ENCODE data around the gene MRI1. TPM values are rescaled to one million over a fixed set of nuclear protein-coding genes. Genes with fewer than 3 reads are reported as not detected.
"Not testable (repeated sequence)": the region's sequence is repeated elsewhere in the genome, so short reads cannot be mapped to it uniquely, and the experiment has no call there.

Gene MRI1
- polyA plus RNA-seq, 2 of the 4 experiments (the other 2 are of a cell fraction), result 12.6 to 16.2 TPM

DNA sequence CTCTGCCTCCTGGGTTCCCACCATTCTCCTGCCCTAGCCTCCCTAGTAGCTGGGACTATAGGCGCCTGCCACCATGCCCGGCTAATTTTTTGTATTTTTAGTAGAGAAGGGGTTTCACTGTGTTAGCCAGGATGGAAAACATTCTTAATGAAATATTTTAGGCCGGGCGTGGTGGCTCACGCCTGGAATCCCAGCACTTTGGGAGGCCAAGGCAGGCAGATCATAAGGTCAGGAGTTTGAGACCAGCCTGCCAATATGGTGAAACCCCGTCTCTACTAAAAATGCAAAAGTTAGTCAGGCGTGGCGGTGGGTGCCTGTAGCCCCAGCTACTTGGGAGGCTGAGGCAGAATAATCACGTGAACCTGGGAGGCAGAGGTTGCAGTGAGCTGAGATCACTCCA lies 29.0 kb downstream of the MRI1 start:
- H3K4me1 ChIP-seq, result peaks cover 24% of the 10 kb centered on the region
- H3K4me2 ChIP-seq; ATAC-seq; H3K4me3 ChIP-seq; FAIRE-seq; H3K9me3 ChIP-seq; DNase-seq (ENCODE audit: low read depth in 1 of 2, low spot score in 1 of 2); POLR2A ChIA-PET: not testable (repeated sequence)
- 91% methylated on average over 9 of the region's 9 CpGs for WGBS (ENCODE audit: missing lambda C conversion rate)
- H3K27ac ChIP-seq, result peak overlapping the region in 1 of 2 experiments; percentile 94; a peak in 2 of 6 replicates
- CTCF ChIA-PET, result interaction anchor here (0.6 to 0.7 kb wide), 4 partner anchors 20 to 661 kb away, joined by 3 to 4 read pairs (median 3); no protein-coding TSS in a partner anchor

DNA sequence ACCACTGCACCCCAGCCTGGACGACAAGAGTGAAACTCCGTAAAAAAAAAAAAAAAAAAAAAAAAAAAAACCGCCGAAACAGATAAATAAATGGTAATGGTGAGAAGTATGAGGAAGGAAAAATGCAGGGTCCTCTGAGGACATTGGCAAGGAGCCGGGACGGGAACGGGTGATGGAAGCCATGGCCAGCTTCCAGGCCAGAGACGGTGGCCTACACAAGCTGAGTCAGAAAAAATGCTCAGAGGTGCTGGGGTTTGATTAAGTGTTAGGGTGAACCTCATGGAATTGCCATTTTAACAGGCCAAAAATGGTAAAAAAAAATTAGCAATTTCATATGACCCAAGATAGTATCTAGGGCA lies 30.1 kb downstream of the MRI1 start:
- FAIRE-seq (no peak), DNase-seq (ENCODE audit: low read depth in 1 of 2, low spot score in 1 of 2) (peak in 1 of 2 experiments; percentile 36), ATAC-seq (no peak; a peak in 1 of 6 replicates)
- 5% methylated on average over 8 of the region's 8 CpGs for WGBS (ENCODE audit: missing lambda C conversion rate)
- peak overlapping the region; percentile 75 for H3K4me2 ChIP-seq
- TF ChIP-seq, protein P1, sequence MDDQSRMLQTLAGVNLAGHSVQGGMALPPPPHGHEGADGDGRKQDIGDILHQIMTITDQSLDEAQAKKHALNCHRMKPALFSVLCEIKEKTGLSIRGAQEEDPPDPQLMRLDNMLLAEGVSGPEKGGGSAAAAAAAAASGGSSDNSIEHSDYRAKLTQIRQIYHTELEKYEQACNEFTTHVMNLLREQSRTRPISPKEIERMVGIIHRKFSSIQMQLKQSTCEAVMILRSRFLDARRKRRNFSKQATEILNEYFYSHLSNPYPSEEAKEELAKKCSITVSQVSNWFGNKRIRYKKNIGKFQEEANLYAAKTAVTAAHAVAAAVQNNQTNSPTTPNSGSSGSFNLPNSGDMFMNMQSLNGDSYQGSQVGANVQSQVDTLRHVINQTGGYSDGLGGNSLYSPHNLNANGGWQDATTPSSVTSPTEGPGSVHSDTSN (IDR thresholded peaks at IDR 0.05), result no peak
- TF ChIP-seq KDM1A (IDR thresholded peaks at IDR 0.05; ENCODE audit: low read depth) (no peak), RFX5 (IDR thresholded peaks at IDR 0.05) (no peak), ZFP36 (IDR thresholded peaks at IDR 0.05; ENCODE audit: borderline replicate concordance, partially characterized antibody) (no peak), JUN (IDR thresholded peaks at IDR 0.05) (no peak), HEYL (CRISPR knock-in tag; IDR thresholded peaks at IDR 0.05) (no peak), NR3C1 (IDR thresholded peaks at IDR 0.05) (no peak), CHD4 (IDR thresholded peaks at IDR 0.05; ENCODE audit: borderline replicate concordance) (no peak), ESRRA (IDR thresholded peaks at IDR 0.05; ENCODE audit: borderline replicate concordance, low read length) (no peak), RAD21 (conservative IDR thresholded peaks at IDR 0.05 in 1 of 2, IDR thresholded peaks at IDR 0.05 in 1 of 2) (no peak), EHF (CRISPR knock-in tag; IDR thresholded peaks at IDR 0.05) (no peak), EHMT2 (IDR thresholded peaks at IDR 0.05; ENCODE audit: low read depth) (no peak), POLR2A (IDR thresholded peaks at IDR 0.05; ENCODE audit: low read length) (no peak)
- TF ChIP-seq, protein P2, sequence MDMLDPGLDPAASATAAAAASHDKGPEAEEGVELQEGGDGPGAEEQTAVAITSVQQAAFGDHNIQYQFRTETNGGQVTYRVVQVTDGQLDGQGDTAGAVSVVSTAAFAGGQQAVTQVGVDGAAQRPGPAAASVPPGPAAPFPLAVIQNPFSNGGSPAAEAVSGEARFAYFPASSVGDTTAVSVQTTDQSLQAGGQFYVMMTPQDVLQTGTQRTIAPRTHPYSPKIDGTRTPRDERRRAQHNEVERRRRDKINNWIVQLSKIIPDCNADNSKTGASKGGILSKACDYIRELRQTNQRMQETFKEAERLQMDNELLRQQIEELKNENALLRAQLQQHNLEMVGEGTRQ (IDR thresholded peaks at IDR 0.05), result no peak
- TF ChIP-seq, protein P3, sequence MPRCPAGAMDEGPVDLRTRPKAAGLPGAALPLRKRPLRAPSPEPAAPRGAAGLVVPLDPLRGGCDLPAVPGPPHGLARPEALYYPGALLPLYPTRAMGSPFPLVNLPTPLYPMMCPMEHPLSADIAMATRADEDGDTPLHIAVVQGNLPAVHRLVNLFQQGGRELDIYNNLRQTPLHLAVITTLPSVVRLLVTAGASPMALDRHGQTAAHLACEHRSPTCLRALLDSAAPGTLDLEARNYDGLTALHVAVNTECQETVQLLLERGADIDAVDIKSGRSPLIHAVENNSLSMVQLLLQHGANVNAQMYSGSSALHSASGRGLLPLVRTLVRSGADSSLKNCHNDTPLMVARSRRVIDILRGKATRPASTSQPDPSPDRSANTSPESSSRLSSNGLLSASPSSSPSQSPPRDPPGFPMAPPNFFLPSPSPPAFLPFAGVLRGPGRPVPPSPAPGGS (IDR thresholded peaks at IDR 0.05), result no peak
- TF ChIP-seq, protein P4, sequence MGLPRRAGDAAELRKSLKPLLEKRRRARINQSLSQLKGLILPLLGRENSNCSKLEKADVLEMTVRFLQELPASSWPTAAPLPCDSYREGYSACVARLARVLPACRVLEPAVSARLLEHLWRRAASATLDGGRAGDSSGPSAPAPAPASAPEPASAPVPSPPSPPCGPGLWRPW (IDR thresholded peaks at IDR 0.05), result no peak
- TF ChIP-seq, protein P5, sequence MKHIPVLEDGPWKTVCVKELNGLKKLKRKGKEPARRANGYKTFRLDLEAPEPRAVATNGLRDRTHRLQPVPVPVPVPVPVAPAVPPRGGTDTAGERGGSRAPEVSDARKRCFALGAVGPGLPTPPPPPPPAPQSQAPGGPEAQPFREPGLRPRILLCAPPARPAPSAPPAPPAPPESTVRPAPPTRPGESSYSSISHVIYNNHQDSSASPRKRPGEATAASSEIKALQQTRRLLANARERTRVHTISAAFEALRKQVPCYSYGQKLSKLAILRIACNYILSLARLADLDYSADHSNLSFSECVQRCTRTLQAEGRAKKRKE (CRISPR knock-in tag; IDR thresholded peaks at IDR 0.05; ENCODE audit: low read depth), result no peak
- TF ChIP-seq, protein P6, sequence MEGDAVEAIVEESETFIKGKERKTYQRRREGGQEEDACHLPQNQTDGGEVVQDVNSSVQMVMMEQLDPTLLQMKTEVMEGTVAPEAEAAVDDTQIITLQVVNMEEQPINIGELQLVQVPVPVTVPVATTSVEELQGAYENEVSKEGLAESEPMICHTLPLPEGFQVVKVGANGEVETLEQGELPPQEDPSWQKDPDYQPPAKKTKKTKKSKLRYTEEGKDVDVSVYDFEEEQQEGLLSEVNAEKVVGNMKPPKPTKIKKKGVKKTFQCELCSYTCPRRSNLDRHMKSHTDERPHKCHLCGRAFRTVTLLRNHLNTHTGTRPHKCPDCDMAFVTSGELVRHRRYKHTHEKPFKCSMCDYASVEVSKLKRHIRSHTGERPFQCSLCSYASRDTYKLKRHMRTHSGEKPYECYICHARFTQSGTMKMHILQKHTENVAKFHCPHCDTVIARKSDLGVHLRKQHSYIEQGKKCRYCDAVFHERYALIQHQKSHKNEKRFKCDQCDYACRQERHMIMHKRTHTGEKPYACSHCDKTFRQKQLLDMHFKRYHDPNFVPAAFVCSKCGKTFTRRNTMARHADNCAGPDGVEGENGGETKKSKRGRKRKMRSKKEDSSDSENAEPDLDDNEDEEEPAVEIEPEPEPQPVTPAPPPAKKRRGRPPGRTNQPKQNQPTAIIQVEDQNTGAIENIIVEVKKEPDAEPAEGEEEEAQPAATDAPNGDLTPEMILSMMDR (IDR thresholded peaks at IDR 0.05), result no peak
- TF ChIP-seq, protein P7, sequence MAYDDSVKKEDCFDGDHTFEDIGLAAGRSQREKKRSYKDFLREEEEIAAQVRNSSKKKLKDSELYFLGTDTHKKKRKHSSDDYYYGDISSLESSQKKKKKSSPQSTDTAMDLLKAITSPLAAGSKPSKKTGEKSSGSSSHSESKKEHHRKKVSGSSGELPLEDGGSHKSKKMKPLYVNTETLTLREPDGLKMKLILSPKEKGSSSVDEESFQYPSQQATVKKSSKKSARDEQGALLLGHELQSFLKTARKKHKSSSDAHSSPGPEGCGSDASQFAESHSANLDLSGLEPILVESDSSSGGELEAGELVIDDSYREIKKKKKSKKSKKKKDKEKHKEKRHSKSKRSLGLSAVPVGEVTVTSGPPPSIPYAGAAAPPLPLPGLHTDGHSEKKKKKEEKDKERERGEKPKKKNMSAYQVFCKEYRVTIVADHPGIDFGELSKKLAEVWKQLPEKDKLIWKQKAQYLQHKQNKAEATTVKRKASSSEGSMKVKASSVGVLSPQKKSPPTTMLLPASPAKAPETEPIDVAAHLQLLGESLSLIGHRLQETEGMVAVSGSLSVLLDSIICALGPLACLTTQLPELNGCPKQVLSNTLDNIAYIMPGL (CRISPR knock-in tag; IDR thresholded peaks at IDR 0.05; ENCODE audit: borderline replicate concordance), result no peak
- ChIA-PET CTCF (interaction anchor here (1.7 to 5.7 kb wide), 2 partner anchors 68 to 829 kb away, joined by 3 to 40 read pairs; no protein-coding TSS in a partner anchor), POLR2A (interaction anchor here (0.7 to 2.2 kb wide), 5 partner anchors 47 to 181 kb away, joined by 5 to 11 read pairs (median 9); a partner anchor contains a TSS)
- H3K4me1 ChIP-seq, result peaks cover 27% of the 10 kb centered on the region
- peak overlapping the region; percentile 75 to 94; a peak in 5 of 6 replicates for H3K27ac ChIP-seq
- peak overlapping the region; percentile 63 for H3K4me3 ChIP-seq
- H3K9me3 ChIP-seq, result no peaks in the 10 kb centered on the region

Measured in A549 (cell line).